Loucy (cell line): ENCODE data around the gene CENPL.

ENCODE experiments used
- H2AFZ ChIP-seq: fragments of 200-600 bp; sonication (generic); 2 replicates; pipeline ENCODE4 v1.6.0; 2016; ENCODE audit warnings: antibody characterized with exemption, mild to moderate bottlenecking, low read length, moderate library complexity
- H3F3A ChIP-seq: fragments of 200-600 bp; 2 replicates; pipeline ENCODE4 v1.6.0; 2016; ENCODE audit warnings: antibody characterized with exemption, low read depth, mild to moderate bottlenecking
- H3K27me3 ChIP-seq: fragments of 200-600 bp; sonication (generic); 2 replicates; pipeline ENCODE4 v1.6.1; 2014; ENCODE audit warnings: low read length, mild to moderate bottlenecking; ENCODE audit not compliant: insufficient read depth, poor library complexity, severe bottlenecking
- H3K36me3 ChIP-seq: fragments of 200-600 bp; sonication (generic); 2 replicates; pipeline ENCODE4 v1.6.1; 2016; ENCODE audit warnings: low read length; ENCODE audit not compliant: insufficient read depth
- H3K4me1 ChIP-seq: fragments of 200-600 bp; sonication (generic); 2 replicates; pipeline ENCODE4 v1.5.1; 2014; ENCODE audit warnings: low read length, mild to moderate bottlenecking; ENCODE audit not compliant: insufficient read depth, poor library complexity, severe bottlenecking
- H3K4me2 ChIP-seq: fragments of 200-600 bp; sonication (generic); 2 replicates; pipeline ENCODE4 v1.6.0; 2014; ENCODE audit warnings: antibody characterized with exemption, low read length, low read depth, mild to moderate bottlenecking; ENCODE audit not compliant: poor library complexity, severe bottlenecking
- H3K4me3 ChIP-seq: fragments of 200-600 bp; sonication (generic); 2 replicates; pipeline ENCODE4 v1.5.1; 2014; ENCODE audit warnings: low read length, mild to moderate bottlenecking, mixed read lengths; ENCODE audit not compliant: poor library complexity, severe bottlenecking
- H3K79me2 ChIP-seq: fragments of 200-600 bp; sonication (generic); 2 replicates; pipeline ENCODE4 v1.6.1; 2014; ENCODE audit warnings: low read length; ENCODE audit not compliant: insufficient read depth
- H3K9ac ChIP-seq: fragments of 200-600 bp; sonication (generic); 2 replicates; pipeline ENCODE4 v1.6.0; 2014; ENCODE audit warnings: mild to moderate bottlenecking, low read depth, low read length, moderate library complexity; ENCODE audit not compliant: poor library complexity, severe bottlenecking
- H3K9me2 ChIP-seq: fragments of 200-600 bp; sonication (generic); replicated peaks from 2 replicates; pipeline ENCODE4 v1.6.1; 2016; ENCODE audit warnings: low read depth, low read length, mixed read lengths
- H3K9me3 ChIP-seq: fragments of 200-600 bp; sonication (generic); 2 replicates; pipeline ENCODE4 v1.6.1; 2014; ENCODE audit warnings: mild to moderate bottlenecking, antibody characterized with exemption, low read length, low read depth; ENCODE audit not compliant: insufficient read depth
- H4K20me1 ChIP-seq: fragments of 200-600 bp; sonication (generic); 2 replicates; pipeline ENCODE4 v1.6.0; 2014; ENCODE audit warnings: antibody characterized with exemption, low read length, mild to moderate bottlenecking; ENCODE audit not compliant: insufficient read depth, poor library complexity, severe bottlenecking
- EZH2phosphoT487 ChIP-seq: fragments of 200-600 bp; IDR thresholded peaks from 2 replicates; pipeline ENCODE4 v1.6.1; 2018; ENCODE audit warnings: antibody characterized with exemption, mild to moderate bottlenecking, moderate library complexity, borderline replicate concordance
- TF ChIP-seq, protein P1 (sequence below): fragments of 200-600 bp; sonication (generic); conservative IDR thresholded peaks from 2 replicates; pipeline ENCODE4 v1.5.1; 2014; ENCODE audit warnings: mild to moderate bottlenecking, antibody characterized with exemption, low read length

CENPL gene

DNA sequence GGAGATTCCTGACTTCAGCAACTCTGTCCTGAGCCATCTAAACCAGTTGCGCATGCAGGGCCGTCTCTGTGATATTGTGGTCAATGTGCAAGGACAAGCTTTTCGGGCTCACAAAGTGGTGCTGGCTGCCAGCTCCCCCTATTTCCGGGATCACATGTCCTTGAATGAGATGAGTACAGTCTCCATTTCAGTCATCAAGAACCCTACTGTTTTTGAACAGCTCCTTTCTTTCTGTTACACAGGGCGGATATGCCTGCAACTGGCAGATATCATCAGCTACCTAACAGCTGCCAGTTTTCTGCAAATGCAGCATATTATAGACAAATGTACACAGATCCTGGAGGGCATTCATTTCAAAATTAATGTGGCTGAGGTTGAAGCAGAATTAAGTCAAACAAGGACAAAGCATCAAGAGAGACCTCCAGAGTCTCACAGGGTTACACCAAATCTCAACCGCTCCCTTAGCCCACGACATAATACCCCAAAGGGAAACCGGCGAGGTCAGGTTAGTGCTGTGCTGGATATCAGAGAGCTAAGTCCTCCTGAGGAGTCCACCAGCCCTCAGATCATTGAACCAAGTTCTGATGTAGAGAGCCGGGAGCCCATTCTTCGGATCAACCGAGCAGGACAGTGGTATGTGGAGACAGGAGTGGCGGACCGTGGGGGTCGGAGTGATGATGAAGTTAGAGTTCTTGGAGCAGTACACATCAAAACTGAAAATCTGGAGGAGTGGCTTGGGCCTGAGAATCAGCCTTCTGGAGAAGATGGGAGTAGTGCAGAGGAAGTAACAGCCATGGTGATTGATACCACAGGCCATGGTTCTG, 45.8 kb upstream of the CENPL start:
- peak overlapping the region; percentile 89 for H3K4me2 ChIP-seq
- H4K20me1 ChIP-seq: peaks cover 22% of the 10 kb centered on the region
- H3K9me2 ChIP-seq: no peaks in the 10 kb centered on the region
- H3K4me3 ChIP-seq: peak overlapping the region; percentile 92
- H3K4me1 ChIP-seq: peaks cover 48% of the 10 kb centered on the region
- H3K9ac ChIP-seq: peak overlapping the region; percentile 78
- no peak for TF ChIP-seq EZH2phosphoT487
- TF ChIP-seq, protein P1, sequence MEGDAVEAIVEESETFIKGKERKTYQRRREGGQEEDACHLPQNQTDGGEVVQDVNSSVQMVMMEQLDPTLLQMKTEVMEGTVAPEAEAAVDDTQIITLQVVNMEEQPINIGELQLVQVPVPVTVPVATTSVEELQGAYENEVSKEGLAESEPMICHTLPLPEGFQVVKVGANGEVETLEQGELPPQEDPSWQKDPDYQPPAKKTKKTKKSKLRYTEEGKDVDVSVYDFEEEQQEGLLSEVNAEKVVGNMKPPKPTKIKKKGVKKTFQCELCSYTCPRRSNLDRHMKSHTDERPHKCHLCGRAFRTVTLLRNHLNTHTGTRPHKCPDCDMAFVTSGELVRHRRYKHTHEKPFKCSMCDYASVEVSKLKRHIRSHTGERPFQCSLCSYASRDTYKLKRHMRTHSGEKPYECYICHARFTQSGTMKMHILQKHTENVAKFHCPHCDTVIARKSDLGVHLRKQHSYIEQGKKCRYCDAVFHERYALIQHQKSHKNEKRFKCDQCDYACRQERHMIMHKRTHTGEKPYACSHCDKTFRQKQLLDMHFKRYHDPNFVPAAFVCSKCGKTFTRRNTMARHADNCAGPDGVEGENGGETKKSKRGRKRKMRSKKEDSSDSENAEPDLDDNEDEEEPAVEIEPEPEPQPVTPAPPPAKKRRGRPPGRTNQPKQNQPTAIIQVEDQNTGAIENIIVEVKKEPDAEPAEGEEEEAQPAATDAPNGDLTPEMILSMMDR: no peak
- H3K27me3 ChIP-seq: peaks cover 8% of the 10 kb centered on the region
- H3K9me3 ChIP-seq: no peaks in the 10 kb centered on the region
- peaks cover 12% of the 10 kb centered on the region for H3F3A ChIP-seq
- peaks cover 51% of the 10 kb centered on the region for H3K79me2 ChIP-seq
- H2AFZ ChIP-seq: peak overlapping the region; percentile 31
- H3K36me3 ChIP-seq: peaks cover 16% of the 10 kb centered on the region

DNA sequence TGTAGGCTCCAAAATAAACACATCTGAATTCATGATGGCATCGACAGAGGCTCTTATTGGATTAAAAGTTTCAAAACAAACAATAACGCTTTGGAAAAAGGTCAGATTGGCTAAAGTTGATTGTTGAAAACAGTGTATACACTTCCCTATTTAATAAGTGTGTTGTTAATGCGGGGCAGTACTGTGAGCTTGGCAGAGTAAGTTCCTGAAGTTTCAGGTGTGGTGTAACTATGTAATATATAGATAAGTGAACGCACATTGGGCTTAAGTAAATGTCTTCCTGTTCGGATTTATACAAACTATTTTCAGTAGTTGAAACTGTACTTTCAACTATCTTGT, 44.3 kb upstream of the CENPL start:
- Histone ChIP-seq H3K4me1 (peaks cover 61% of the 10 kb centered on the region), H3K27me3 (peaks cover 8% of the 10 kb centered on the region), H4K20me1 (peaks cover 37% of the 10 kb centered on the region), H2AFZ (peak overlapping the region; percentile 92; the same call in 1 of the 2 replicates), H3K9ac (peak overlapping the region; percentile 78), H3K9me3 (no peaks in the 10 kb centered on the region), H3K79me2 (peaks cover 65% of the 10 kb centered on the region), H3K9me2 (no peaks in the 10 kb centered on the region), H3K36me3 (peaks cover 31% of the 10 kb centered on the region), H3F3A (peaks cover 13% of the 10 kb centered on the region), H3K4me2 (peak overlapping the region; percentile 89), H3K4me3 (peak overlapping the region; percentile 92)
- no peak for TF ChIP-seq EZH2phosphoT487
- TF ChIP-seq, protein P1: no peak

DNA sequence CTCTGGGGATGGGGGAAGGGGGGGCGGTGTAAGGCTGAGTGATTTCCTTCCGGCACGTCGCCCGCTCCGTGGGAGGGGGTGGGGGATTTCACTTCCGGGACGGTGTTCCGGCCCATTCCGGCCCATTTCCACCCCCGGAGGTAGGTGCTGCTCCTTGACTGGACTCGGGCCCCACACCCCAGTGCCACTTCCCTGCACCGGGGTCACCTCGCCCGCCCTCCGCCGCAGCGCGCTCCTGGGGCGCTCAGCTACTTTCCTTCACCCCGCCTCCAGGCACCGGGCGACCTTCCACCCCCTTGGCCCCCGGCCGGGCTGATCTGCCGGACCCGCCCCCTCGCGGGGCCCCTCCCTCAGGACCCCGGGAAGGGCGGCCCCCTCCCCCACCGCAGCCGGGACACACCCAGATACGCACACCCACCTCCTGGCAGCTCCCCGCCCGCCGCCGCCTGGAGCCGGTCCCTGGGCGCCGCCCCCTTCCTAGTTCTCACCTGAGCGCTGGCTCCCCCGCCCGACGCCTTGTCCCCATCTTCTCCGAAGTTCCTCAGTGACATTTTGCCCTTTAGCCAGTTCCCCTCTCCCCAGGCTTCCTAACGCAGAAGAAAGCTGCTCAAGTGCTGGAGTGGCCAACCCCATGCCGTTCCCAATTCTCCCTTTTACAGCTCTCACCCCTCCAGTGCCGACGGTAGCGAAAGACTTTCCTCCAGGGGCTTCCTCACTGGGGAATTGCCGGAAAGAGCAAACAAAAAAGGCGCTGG, 43.8 kb upstream of the CENPL start, which contains the start of gene ZBTB37:
Gene ZBTB37 (plus strand): TSS at position 115 of the 755 bp plus-strand sequence. CDS start 1,846 bp downstream, outside the sequence.
- H2AFZ ChIP-seq: peak within 1 kb of the TSS; percentile 92

More for the DNA sequence above, 43.8 kb upstream of the CENPL start, which contains the start of gene ZBTB37:
- Histone ChIP-seq H3K4me1 (peaks cover 65% of the 10 kb centered on the region), H3K9me3 (no peaks in the 10 kb centered on the region), H3K36me3 (peaks cover 37% of the 10 kb centered on the region), H4K20me1 (peaks cover 43% of the 10 kb centered on the region), H3K4me2 (peak within 1 kb of the TSS; percentile 92), H3K4me3 (peak within 1 kb of the TSS; percentile 92), H3K27me3 (peaks cover 8% of the 10 kb centered on the region), H3K79me2 (peaks cover 66% of the 10 kb centered on the region), H3F3A (peaks cover 19% of the 10 kb centered on the region), H3K9ac (peak within 1 kb of the TSS; percentile 92), H3K9me2 (no peaks in the 10 kb centered on the region)
- no peak for TF ChIP-seq EZH2phosphoT487
- TF ChIP-seq, protein P1: no peak
